ENCODE results near the gene VDAC1. TPM values are rescaled to one million over a fixed set of nuclear protein-coding genes. Genes with fewer than 3 reads are reported as not detected.

Gene VDAC1
- total RNA-seq, 1 donor from 2014 or later, result 119 TPM

DNA sequence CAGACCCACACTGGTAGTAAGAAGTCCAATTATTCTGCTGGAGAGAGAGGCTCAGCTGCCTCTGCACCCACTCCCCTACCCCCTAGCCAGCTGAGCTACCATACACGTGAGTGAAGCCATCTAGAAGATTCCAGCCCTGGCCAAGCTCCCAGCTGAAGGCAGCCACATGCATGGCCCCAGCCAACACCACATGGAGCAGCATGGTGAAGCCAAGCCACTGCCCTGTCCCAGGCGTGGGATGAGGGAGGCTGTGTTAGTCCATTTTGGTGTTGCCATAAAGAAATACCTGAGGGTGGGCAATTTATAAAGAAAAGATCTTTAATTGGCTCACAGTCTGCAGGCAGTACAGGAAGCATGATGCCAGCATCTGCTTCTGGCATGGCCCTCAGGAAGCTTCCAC lies 20.0 kb upstream of the VDAC1 start:
- Mint-ChIP-seq H3K9me3 (ENCODE audit: unreplicated experiment) (no peaks in the 10 kb centered on the region), H3K27me3 (ENCODE audit: unreplicated experiment) (peaks cover 17% of the 10 kb centered on the region), H3K36me3 (ENCODE audit: unreplicated experiment) (no peaks in the 10 kb centered on the region), H3K4me1 (ENCODE audit: unreplicated experiment) (no peaks in the 10 kb centered on the region), H3K4me3 (ENCODE audit: unreplicated experiment) (no peak overlapping the region), H3K27ac (ENCODE audit: unreplicated experiment) (no peak overlapping the region)
- DNase-seq (ENCODE audit: extremely low spot score, unreplicated experiment), result no peak
- TF ChIP-seq CTCF (IDR thresholded peaks at IDR 0.05), result no peak

DNA sequence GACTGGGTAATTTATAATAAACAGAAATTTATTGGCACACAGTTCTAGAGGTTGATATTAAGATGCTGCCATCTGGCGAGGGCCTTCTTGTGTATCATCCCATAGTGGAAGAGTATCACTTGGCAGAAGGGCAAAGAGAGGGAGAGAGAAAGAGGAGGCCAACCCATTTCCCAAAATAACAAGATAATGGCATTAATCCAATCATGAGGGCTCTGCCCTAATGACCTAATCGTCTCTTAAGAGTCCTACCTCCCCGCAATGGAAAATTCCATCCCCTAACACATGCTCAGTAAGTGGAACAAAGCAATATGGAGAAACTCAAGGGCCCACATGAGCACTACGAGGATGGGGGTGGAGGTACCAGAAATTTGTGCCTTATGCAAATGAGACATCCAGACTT lies 17.6 kb upstream of the VDAC1 start:
- TF ChIP-seq CTCF (IDR thresholded peaks at IDR 0.05), result no peak
- no peak for DNase-seq (ENCODE audit: extremely low spot score, unreplicated experiment)
- Mint-ChIP-seq H3K36me3 (ENCODE audit: unreplicated experiment) (no peaks in the 10 kb centered on the region), H3K4me1 (ENCODE audit: unreplicated experiment) (no peaks in the 10 kb centered on the region), H3K4me3 (ENCODE audit: unreplicated experiment) (no peak overlapping the region), H3K27me3 (ENCODE audit: unreplicated experiment) (peaks cover 17% of the 10 kb centered on the region), H3K9me3 (ENCODE audit: unreplicated experiment) (no peaks in the 10 kb centered on the region), H3K27ac (ENCODE audit: unreplicated experiment) (no peak overlapping the region)

DNA sequence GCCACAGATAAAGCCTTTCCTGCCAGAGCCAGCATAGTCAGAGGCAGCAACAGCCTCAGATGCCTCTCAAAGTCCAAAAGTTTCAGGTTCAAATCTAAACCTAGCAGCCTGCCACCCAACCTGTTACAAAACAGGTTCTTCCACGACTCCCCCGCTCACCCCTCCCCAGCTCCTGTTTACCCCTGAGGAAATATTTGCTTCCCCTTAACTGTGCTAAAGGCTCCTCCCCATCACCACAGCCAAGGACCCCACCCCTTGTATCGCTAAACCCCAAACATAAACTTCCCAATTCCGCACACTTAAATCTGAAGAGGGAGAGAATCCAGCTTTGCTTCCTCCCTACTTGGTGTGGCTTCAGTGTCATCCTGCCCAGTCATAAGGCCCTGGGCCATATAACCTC lies 15.4 kb upstream of the VDAC1 start:
- Mint-ChIP-seq H3K36me3 (ENCODE audit: unreplicated experiment) (no peaks in the 10 kb centered on the region), H3K27me3 (ENCODE audit: unreplicated experiment) (peaks cover 15% of the 10 kb centered on the region), H3K4me3 (ENCODE audit: unreplicated experiment) (no peak overlapping the region), H3K9me3 (ENCODE audit: unreplicated experiment) (no peaks in the 10 kb centered on the region), H3K4me1 (ENCODE audit: unreplicated experiment) (no peaks in the 10 kb centered on the region), H3K27ac (ENCODE audit: unreplicated experiment) (no peak overlapping the region)
- TF ChIP-seq CTCF (IDR thresholded peaks at IDR 0.05), result no peak
- no peak for DNase-seq (ENCODE audit: extremely low spot score, unreplicated experiment)

DNA sequence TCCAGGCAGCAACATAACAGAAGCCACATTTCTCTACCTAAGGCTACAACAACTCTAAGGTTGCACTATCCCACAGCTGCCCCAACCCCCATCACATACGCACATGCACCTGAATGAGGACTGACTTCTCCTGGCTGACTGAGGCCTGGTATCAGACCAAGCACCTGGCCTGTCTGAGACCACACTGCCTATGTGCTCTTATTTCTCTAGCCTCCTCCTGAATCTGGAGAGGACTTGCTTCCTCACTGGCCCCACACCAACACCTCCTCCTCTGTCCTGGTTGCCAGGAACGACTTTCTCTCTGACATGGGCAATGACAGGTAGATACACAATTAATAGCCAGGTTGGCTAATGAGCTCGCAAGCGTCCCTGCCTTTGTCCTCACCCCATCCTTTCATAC lies 14.9 kb upstream of the VDAC1 start:
- Mint-ChIP-seq H3K4me3 (ENCODE audit: unreplicated experiment) (no peak overlapping the region), H3K27ac (ENCODE audit: unreplicated experiment) (no peak overlapping the region)
- no peak for TF ChIP-seq CTCF (IDR thresholded peaks at IDR 0.05)

DNA sequence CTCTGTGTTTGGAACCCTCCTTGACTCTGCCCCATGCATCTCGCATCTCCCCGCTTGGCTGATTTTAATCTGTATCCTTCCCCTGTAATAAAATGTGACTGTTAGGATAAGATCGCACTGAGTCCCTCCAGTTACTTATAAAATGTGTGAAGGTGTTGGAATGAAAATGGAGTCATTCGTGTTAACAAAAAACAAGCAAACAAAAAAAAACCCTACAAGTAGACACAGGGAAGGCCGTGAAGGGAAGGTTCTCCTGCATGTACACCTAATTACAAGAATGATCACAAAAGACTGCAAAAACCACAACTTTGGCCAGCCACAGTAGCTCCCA lies 14.2 kb upstream of the VDAC1 start:
- Mint-ChIP-seq H3K9me3 (ENCODE audit: unreplicated experiment) (no peaks in the 10 kb centered on the region), H3K36me3 (ENCODE audit: unreplicated experiment) (no peaks in the 10 kb centered on the region), H3K27ac (ENCODE audit: unreplicated experiment) (no peak overlapping the region), H3K4me3 (ENCODE audit: unreplicated experiment) (no peak overlapping the region), H3K27me3 (ENCODE audit: unreplicated experiment) (peaks cover 13% of the 10 kb centered on the region), H3K4me1 (ENCODE audit: unreplicated experiment) (no peaks in the 10 kb centered on the region)
- TF ChIP-seq CTCF (IDR thresholded peaks at IDR 0.05), result no peak
- no peak for DNase-seq (ENCODE audit: extremely low spot score, unreplicated experiment)

More for the DNA sequence above, 14.9 kb upstream of the VDAC1 start:
- Mint-ChIP-seq H3K9me3 (ENCODE audit: unreplicated experiment) (no peaks in the 10 kb centered on the region), H3K4me1 (ENCODE audit: unreplicated experiment) (no peaks in the 10 kb centered on the region), H3K27me3 (ENCODE audit: unreplicated experiment) (peaks cover 13% of the 10 kb centered on the region), H3K36me3 (ENCODE audit: unreplicated experiment) (no peaks in the 10 kb centered on the region)
- DNase-seq (ENCODE audit: extremely low spot score, unreplicated experiment), result no peak

Measured in osteocyte (in vitro differentiated cells).